ENCODE results near the gene BSG. TPM values are rescaled to one million over a fixed set of nuclear protein-coding genes. Genes with fewer than 3 reads are reported as not detected.

BSG gene
- total and polyA plus RNA-seq, 9 of the 15 experiments (the other 6 are each of a cell fraction or from before 2014, with no cell fraction given): 4.6 to 495 (median 187) TPM

GRCh38 chr19:597406-598315, 25.3 kb downstream of the BSG start (continued):
- no peak for TF ChIP-seq RFX7 (CRISPR knock-in tag; IDR thresholded peaks at IDR 0.05)
- no peak for TF ChIP-seq ZNF134 (CRISPR knock-in tag; conservative IDR thresholded peaks at IDR 0.05)
- no peak for TF ChIP-seq USF1 (CRISPR knock-in tag; IDR thresholded peaks at IDR 0.05)
- no peak for TF ChIP-seq PRPF4 (IDR thresholded peaks at IDR 0.05; ENCODE audit: insufficient read depth, low read depth, low read length, poor library complexity, severe bottlenecking)
- TF ChIP-seq ZNF592 (IDR thresholded peaks at IDR 0.05): no peak
- 0 out of 2 replicates have a peak, but pooled peaks have one; percentile 49 for TF ChIP-seq FOXK1 (CRISPR knock-in tag; IDR thresholded peaks at IDR 0.05; ENCODE audit: borderline replicate concordance)
- TF ChIP-seq PTTG1 (tag; IDR thresholded peaks at IDR 0.05; ENCODE audit: low read depth): no peak
- TF ChIP-seq ZNF165 (CRISPR knock-in tag; IDR thresholded peaks at IDR 0.05; ENCODE audit: borderline replicate concordance): no peak
- TF ChIP-seq ZNF311 (CRISPR knock-in tag; IDR thresholded peaks at IDR 0.05): no peak
- no peak for TF ChIP-seq ZBTB2 (IDR thresholded peaks at IDR 0.05)
- TF ChIP-seq ZBTB7A (IDR thresholded peaks at IDR 0.05; ENCODE audit: borderline replicate concordance, control insufficient read depth, low read depth, low read length): peak; percentile 81
- TF ChIP-seq NCOR1 (IDR thresholded peaks at IDR 0.05): peak; percentile 46; the same call in 1 of the 2 replicates
- TF ChIP-seq CBX5 (IDR thresholded peaks at IDR 0.05; ENCODE audit: borderline replicate concordance, low read depth): no peak
- no peak for TF ChIP-seq HNRNPLL (IDR thresholded peaks at IDR 0.05; ENCODE audit: low read depth, low read length, poor library complexity, severe bottlenecking)
- TF ChIP-seq NR1H2 (CRISPR knock-in tag; IDR thresholded peaks at IDR 0.05): no peak
- no peak for TF ChIP-seq HMG20B (CRISPR knock-in tag; IDR thresholded peaks at IDR 0.05)
- peak; percentile 21; the same call in 1 of the 2 replicates for TF ChIP-seq MBD2 (IDR thresholded peaks at IDR 0.05; ENCODE audit: borderline replicate concordance, low read depth)
- no peak for TF ChIP-seq ELK3 (CRISPR knock-in tag; IDR thresholded peaks at IDR 0.05)
- 0 out of 4 replicates have a peak, but pooled peaks of 1 of the 2 experiments have one; percentile 63 for TF ChIP-seq SIN3A (IDR thresholded peaks at IDR 0.05; ENCODE audit: borderline replicate concordance in 2 of 2, control insufficient read depth in 1 of 2, low read depth in 2 of 2, low read length in 2 of 2)
- TF ChIP-seq SRF (CRISPR knock-in tag; IDR thresholded peaks at IDR 0.05): no peak
